Keratinocyte (primary cell): ENCODE results near the gene CATSPERZ.

ENCODE experiments used
- CTCF ChIP-seq, 3 experiments: IDR thresholded peaks in 1 of 3; conservative IDR thresholded peaks in 1 of 3; optimal IDR thresholded peaks in 1 of 3; 2 replicates in 2 of 3; 3 replicates in 1 of 3; pipeline versions ENCODE3 to v1.5.1; 2011; ENCODE audit warnings: low read length in 3 of 3, mild to moderate bottlenecking in 3 of 3, moderate library complexity in 2 of 3, control low read depth in 1 of 3, inconsistent platforms in 1 of 3; ENCODE audit not compliant: insufficient read depth in 2 of 3; ENCODE audit errors: extremely low read depth in 1 of 3
- EZH2 ChIP-seq: IDR thresholded peaks from one replicate; pipeline ENCODE4 v1.6.1; 2012; ENCODE audit warnings: inconsistent platforms, mild to moderate bottlenecking, low read length, moderate library complexity

DNA sequence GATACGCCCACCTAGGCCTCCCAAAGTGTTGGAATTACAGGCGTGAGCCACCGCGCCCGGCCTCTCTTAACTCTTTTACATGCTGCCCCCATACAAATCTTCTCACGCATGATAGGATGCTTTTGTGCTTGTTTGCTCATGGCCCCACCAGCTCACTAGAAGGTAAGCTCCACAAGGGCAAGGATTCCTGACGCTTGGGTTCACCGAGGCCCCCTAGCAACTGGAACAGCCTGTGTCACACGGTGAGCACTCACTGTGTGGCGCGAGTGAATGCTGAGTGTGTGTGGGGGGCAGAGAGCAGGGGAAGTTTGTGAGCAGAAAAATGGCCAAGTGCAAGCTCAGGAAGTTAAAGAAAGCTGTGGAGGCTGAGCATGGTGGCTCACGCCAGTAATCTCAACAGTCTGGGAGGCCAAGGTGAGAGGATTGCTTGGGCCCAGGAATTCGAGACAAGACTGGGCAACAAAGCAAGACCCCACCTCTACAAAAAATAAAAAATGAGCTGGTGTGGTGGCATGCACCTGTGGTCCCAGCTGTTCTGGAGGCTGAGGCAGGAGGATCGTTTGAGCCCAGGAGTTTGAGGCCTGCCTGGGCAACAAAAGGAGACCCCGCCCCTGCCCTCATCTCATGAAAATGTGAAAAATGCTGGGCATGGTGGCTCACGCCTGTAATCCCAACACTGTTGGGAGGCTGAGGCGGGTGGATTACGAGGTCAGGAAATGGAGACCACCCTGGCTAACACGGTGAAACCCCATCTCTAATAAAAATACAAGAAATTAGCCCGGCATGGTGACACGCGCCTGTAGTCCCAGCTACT is 18.0 kb upstream of the CATSPERZ start:
- TF ChIP-seq CTCF (optimal IDR thresholded peaks at IDR 0.05 in 1 of 3, IDR thresholded peaks at IDR 0.05 in 1 of 3, conservative IDR thresholded peaks at IDR 0.05 in 1 of 3; ENCODE audit: extremely low read depth in 1 of 3, insufficient read depth in 2 of 3, low read length in 3 of 3) (no peak), EZH2 (no peak)
